Fibroblast of villous mesenchyme (primary cell): ENCODE measurements around the gene NCCRP1. TPM values are rescaled to one million over a fixed set of nuclear protein-coding genes. Genes with fewer than 3 reads are reported as not detected.

Source experiments
- DNase-seq: peaks from one replicate; pipeline ENCODE4 v3.0.0-alpha.2; 2010; ENCODE audit warnings: low read depth
- H3K4me3 ChIP-seq: 2 replicates; pipeline ENCODE4 v1.5.1; 2011; ENCODE audit warnings: low read depth, mild to moderate bottlenecking, low read length
- CTCF ChIP-seq: IDR thresholded peaks from 2 replicates; pipeline ENCODE4 v1.5.1; 2012; ENCODE audit warnings: low read depth, mild to moderate bottlenecking, low read length; ENCODE audit not compliant: insufficient read depth
- total RNA-seq: library from RNA; depleted of rRNA; stranded (reverse); fragments of >200 nt; gene quantifications from 2 replicates; pipeline ENCODE4 v1.2.3, GENCODE V29; 2012

NCCRP1 gene
- total RNA-seq, 1 donor: not detected

GRCh38 chr19:39165857-39166256 lies 30.9 kb upstream of the NCCRP1 start:
- H3K4me3 ChIP-seq: no peak overlapping the region
- DNase-seq: no peak
- TF ChIP-seq CTCF: no peak

GRCh38 chr19:39166571-39167391 lies 30.0 kb upstream of the NCCRP1 start:
- no peak for TF ChIP-seq CTCF
- no peak overlapping the region for H3K4me3 ChIP-seq
- peak; percentile 37 for DNase-seq

GRCh38 chr19:39167461-39168257 lies 29.1 kb upstream of the NCCRP1 start:
- H3K4me3 ChIP-seq: no peak overlapping the region
- DNase-seq: no peak
- TF ChIP-seq CTCF: no peak

GRCh38 chr19:39168258-39169142 lies 28.3 kb upstream of the NCCRP1 start:
- DNase-seq: no peak
- no peak overlapping the region for H3K4me3 ChIP-seq
- TF ChIP-seq CTCF: no peak

- no peak overlapping the region for H3K4me3 ChIP-seq
- no peak for DNase-seq
- TF ChIP-seq CTCF: no peak
Observed at GRCh38 chr19:39169143-39169810, 27.5 kb upstream of the NCCRP1 start.
